ENCODE data around the gene CACNG5. TPM values are rescaled to one million over a fixed set of nuclear protein-coding genes. Genes with fewer than 3 reads are reported as not detected.

The CACNG5 gene
- total RNA-seq, 4 donors from 2014 or later, result not detected

- H3K36me3 ChIP-seq, result no peaks in the 10 kb centered on the region
- no peaks in the 10 kb centered on the region for H3K27me3 ChIP-seq
- no peaks in the 10 kb centered on the region for H3K9me3 ChIP-seq
- DNase-seq, result no peak
- intact Hi-C loops (cut with DNase I), result no loop called here
- no peak overlapping the region for H3K4me3 ChIP-seq
- H3K27ac ChIP-seq, result no peak overlapping the region
- no peaks in the 10 kb centered on the region for H3K4me1 ChIP-seq
- TF ChIP-seq CTCF (IDR thresholded peaks at IDR 0.05) (no peak), POLR2A (IDR thresholded peaks at IDR 0.05) (no peak)
- 78 to 88% methylated on average over 13 to 18 of the region's 19 CpGs for WGBS, 2 donors
These were observed 31.4 kb upstream of the CACNG5 start for GRCh38 chr17:66803474-66803951.

- no peak overlapping the region for H3K4me3 ChIP-seq
- H3K9me3 ChIP-seq, result no peaks in the 10 kb centered on the region
- no peaks in the 10 kb centered on the region for H3K36me3 ChIP-seq
- intact Hi-C loops (cut with DNase I), result no loop called here
- no peak for DNase-seq
- 38 to 58% methylated on average over 6 to 10 of the region's 10 CpGs for WGBS, 2 donors
- no peaks in the 10 kb centered on the region for H3K4me1 ChIP-seq
- no peaks in the 10 kb centered on the region for H3K27me3 ChIP-seq
- H3K27ac ChIP-seq, result no peak overlapping the region
- no peak for TF ChIP-seq CTCF (IDR thresholded peaks at IDR 0.05)
- no peak for TF ChIP-seq POLR2A (IDR thresholded peaks at IDR 0.05)
These were observed 29.4 kb upstream of the CACNG5 start for GRCh38 chr17:66805567-66805966.

- no peak for DNase-seq
- Histone ChIP-seq H3K9me3 (no peaks in the 10 kb centered on the region), H3K27ac (no peak overlapping the region), H3K36me3 (no peaks in the 10 kb centered on the region), H3K4me1 (no peaks in the 10 kb centered on the region), H3K27me3 (peaks cover 0 to 6% (median 0%) of the 10 kb centered on the region in 4 donors), H3K4me3 (no peak overlapping the region)
- intact Hi-C loops (cut with DNase I), result no loop called here
- WGBS, 2 donors, result 48 to 73% methylated on average over 2 to 4 of the region's 10 CpGs
- TF ChIP-seq CTCF (IDR thresholded peaks at IDR 0.05) (no peak), POLR2A (IDR thresholded peaks at IDR 0.05) (no peak)
These were observed 27.7 kb upstream of the CACNG5 start for GRCh38 chr17:66807182-66807581.

GRCh38 chr17:66809408-66809807 is 25.5 kb upstream of the CACNG5 start:
- WGBS, 2 donors, result 74 to 75% methylated on average over 5 of the region's 5 CpGs
- intact Hi-C loops (cut with DNase I), result no loop called here

More at GRCh38 chr17:66809408-66809807, 25.5 kb upstream of the CACNG5 start:
- H3K27me3 ChIP-seq, result peaks cover 0 to 6% (median 0%) of the 10 kb centered on the region in 4 donors
- H3K4me3 ChIP-seq, result no peak overlapping the region
- DNase-seq, result no peak
- H3K9me3 ChIP-seq, result no peaks in the 10 kb centered on the region
- H3K36me3 ChIP-seq, result no peaks in the 10 kb centered on the region
- no peak for TF ChIP-seq POLR2A (IDR thresholded peaks at IDR 0.05)
- TF ChIP-seq CTCF (IDR thresholded peaks at IDR 0.05), result no peak
- H3K27ac ChIP-seq, result no peak overlapping the region
- no peaks in the 10 kb centered on the region for H3K4me1 ChIP-seq
